Epithelial cell of proximal tubule (primary cell): ENCODE data around the gene GLT1D1. TPM values are rescaled to one million over a fixed set of nuclear protein-coding genes. Genes with fewer than 3 reads are reported as not detected.

Source experiments
- DNase-seq: peaks from one replicate; pipeline ENCODE4 v3.0.0-alpha.2; 2011; ENCODE audit warnings: low read depth
- H3K4me3 ChIP-seq: 2 replicates; pipeline ENCODE4 v1.5.1; 2011; ENCODE audit warnings: low read depth, mild to moderate bottlenecking, low read length
- total RNA-seq: library from RNA; depleted of rRNA; stranded (reverse); fragments of >200 nt; gene quantifications from 2 replicates; pipeline ENCODE4 v1.2.3, GENCODE V29; 2015
- TF ChIP-seq, protein P1 (sequence below): conservative IDR thresholded peaks from 2 replicates; pipeline ENCODE4 v1.5.1; 2012; ENCODE audit warnings: low read depth, mild to moderate bottlenecking, low read length

Gene GLT1D1
- total RNA-seq, 1 donor from 2014 or later: 0.46 TPM

DNA sequence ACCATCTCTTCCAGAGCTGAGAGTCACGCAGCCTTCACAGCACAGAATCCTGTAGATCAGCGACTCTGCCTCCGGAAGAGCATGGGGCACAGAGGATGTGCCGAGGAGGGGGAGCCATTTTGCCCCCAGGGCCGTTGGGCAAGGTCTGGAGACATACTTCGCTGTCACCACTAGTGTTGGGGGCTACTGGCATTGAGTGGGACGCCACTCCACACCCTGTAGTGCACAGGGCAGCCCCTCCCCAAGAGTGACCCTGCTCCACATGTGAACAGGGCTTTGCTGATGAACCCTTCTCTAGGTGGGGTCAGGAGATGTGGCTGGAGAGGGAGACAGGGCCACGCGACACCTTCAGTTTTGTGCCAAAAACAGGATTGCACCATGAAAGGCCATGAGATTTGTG lies 6.0 kb downstream of the GLT1D1 start:
- TF ChIP-seq, protein P1, sequence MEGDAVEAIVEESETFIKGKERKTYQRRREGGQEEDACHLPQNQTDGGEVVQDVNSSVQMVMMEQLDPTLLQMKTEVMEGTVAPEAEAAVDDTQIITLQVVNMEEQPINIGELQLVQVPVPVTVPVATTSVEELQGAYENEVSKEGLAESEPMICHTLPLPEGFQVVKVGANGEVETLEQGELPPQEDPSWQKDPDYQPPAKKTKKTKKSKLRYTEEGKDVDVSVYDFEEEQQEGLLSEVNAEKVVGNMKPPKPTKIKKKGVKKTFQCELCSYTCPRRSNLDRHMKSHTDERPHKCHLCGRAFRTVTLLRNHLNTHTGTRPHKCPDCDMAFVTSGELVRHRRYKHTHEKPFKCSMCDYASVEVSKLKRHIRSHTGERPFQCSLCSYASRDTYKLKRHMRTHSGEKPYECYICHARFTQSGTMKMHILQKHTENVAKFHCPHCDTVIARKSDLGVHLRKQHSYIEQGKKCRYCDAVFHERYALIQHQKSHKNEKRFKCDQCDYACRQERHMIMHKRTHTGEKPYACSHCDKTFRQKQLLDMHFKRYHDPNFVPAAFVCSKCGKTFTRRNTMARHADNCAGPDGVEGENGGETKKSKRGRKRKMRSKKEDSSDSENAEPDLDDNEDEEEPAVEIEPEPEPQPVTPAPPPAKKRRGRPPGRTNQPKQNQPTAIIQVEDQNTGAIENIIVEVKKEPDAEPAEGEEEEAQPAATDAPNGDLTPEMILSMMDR: no peak
- DNase-seq: no peak
- H3K4me3 ChIP-seq: no peak overlapping the region

DNA sequence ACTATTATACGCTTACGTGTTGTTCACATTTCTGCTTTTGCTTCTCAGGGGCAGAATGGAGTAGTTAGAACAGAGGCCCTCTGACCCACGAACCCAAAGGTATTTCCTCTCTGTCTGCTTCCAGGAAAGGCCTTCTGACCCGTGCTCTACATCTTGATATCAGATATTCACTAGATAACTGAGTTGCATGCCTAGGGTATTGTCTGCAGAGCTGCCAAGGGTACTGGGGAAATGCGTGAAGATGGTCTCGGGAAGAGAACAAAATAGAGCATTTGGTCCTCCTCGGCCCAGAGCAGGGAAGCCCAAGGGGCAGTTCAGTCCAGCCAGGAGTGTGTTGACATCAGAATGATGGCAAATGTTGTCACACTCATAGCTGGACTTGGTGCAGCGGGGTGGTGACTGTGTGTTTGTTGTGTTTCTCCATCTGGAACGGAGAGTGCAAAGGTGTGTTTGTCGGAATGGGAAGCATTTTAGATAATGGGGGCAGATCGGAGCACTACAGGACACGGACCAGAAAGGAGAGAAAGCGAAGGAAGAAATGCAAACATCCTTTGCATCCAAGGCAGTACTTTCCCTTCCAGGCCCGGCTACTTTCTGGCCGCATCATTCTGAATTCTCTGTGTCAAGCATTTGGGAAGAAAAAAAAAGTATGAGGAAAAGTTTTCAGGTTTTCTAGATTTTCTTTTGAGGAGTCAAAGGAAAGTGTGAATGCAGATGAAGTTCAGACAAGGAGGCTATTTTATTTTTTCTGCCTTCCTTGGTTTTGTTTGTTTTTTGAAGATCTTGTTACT lies 8.1 kb downstream of the GLT1D1 start:
- DNase-seq: no peak
- H3K4me3 ChIP-seq: no peak overlapping the region
- TF ChIP-seq, protein P1: no peak

DNA sequence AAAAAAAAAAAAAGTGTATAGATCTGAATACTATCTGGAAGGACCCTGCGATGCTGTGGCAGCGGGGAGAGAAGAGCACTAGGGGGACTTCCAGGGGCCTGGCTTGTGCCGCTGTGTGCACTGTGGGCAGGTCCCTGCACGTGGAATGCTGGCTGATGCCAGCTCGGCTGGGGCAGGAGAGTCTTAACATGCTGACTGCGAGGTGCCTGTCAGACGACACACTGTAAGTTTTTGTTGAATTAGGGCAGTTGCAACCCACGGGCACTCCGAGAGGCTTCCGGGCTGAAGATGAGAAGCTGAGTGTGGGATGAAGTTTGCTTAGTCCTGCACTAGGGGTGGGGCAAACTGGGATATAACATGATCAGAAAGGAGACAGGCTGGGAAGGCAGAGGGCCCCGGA lies 10.7 kb downstream of the GLT1D1 start:
- TF ChIP-seq, protein P1: no peak
- DNase-seq: no peak

DNA sequence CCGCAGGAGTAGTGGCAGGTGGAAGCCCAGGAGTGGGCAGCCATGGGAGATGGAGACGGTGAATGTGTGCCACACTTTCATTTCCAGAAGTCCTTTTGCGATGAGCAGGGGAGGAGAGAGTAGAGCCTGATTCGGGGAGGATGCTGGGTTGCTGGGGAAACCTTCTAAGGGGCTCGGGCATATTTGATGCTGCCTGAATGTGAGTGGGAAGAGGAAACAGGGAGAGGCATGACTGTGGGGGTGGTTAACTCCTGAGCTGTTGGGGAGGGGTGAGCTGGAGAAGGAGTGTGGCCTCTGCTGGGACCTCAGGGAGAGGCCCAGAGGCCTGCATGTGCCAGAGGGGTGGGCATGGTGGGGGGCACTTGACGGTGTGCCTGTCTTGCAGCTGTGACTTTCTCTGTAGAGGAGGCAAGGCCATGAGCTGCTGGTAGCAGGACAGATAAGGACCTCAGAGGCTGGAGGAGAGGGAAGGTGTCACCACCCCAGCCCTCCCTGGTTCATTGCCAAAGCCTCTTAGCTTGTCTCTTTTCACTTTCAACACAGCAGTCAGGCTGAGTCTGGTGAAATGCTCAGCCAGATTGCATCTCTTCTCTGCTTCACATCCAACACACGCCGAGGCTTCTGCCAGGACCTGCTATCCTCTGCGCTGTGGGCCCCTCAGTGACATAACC lies 11.4 kb downstream of the GLT1D1 start:
- TF ChIP-seq, protein P1: no peak

More for the DNA sequence above, 10.7 kb downstream of the GLT1D1 start:
- H3K4me3 ChIP-seq: no peak overlapping the region

DNA sequence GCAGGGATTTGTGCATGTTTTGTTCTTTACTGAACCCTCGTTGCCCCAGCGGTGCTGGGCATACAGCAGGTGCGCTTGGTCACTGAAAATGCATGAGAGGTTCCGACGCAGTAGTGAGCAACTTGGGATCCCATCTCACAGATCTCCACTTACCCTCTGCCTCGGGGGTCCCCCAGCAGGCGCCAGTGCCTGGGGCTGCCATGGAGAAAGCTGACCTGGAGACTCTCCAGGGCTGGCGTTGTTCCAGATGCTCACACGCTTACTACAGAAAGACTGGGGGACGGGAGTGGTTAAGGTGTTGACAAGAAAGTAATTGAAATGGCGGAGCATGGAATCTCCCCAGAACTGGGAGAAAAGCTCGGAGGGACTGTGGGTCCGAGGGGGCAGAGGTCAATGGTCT lies 14.2 kb downstream of the GLT1D1 start:
- DNase-seq: no peak
- no peak overlapping the region for H3K4me3 ChIP-seq
- TF ChIP-seq, protein P1: no peak

More for the DNA sequence above, 11.4 kb downstream of the GLT1D1 start:
- no peak for DNase-seq
- H3K4me3 ChIP-seq: no peak overlapping the region

DNA sequence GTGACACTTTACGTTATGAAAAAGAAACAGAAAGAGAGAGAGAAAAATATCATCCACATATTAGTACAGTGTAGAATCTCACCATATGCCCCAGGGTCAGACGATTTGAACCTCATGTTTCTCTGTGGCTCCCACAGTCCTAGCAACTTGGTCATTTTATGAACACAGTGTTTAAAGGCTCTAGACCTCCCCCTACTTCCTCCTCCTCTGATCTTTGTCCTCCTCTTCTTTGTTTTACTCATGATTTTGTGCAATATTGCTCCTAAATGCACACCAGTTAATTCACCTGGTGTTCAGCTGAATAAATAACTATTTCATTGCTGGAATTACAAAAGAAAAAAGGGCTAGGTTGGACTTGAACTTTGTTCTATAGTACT lies 18.2 kb downstream of the GLT1D1 start:
- H3K4me3 ChIP-seq: no peak overlapping the region
- no peak for DNase-seq
- TF ChIP-seq, protein P1: no peak
